Thoracic aorta (tissue), 2 donors: ENCODE data around the gene DLX4. TPM values are rescaled to one million over a fixed set of nuclear protein-coding genes. Genes with fewer than 3 reads are reported as not detected.

ENCODE experiments used
- ATAC-seq: fragments of 150-250 bp; one replicate; pipeline ENCODE4 v1.8.0; 2017; ENCODE audit warnings: low read depth; ENCODE audit not compliant: insufficient number of reproducible peaks, low FRiP score
- DNase-seq: peaks from one replicate; pipeline ENCODE4 v3.0.0-alpha.2; 2020; ENCODE audit warnings: low spot score
- H3K27ac ChIP-seq, 2 donors: fragments of 200-600 bp; sonication (generic); 1 replicate in 1 of 2; 2 replicates in 1 of 2; pipeline ENCODE4 v1.5.1; 2016; ENCODE audit warnings: mild to moderate bottlenecking in 2 of 2, moderate library complexity in 2 of 2
- H3K27me3 ChIP-seq: fragments of 200-600 bp; sonication (generic); replicated peaks from 2 replicates; pipeline ENCODE4 v1.6.0; 2016; ENCODE audit warnings: mild to moderate bottlenecking; ENCODE audit not compliant: insufficient read depth
- H3K36me3 ChIP-seq: fragments of 200-600 bp; sonication (generic); one replicate; pipeline ENCODE4 v1.5.1; 2016
- H3K4me1 ChIP-seq, 2 donors: fragments of 200-600 bp; sonication (generic); 1 replicate in 1 of 2; 2 replicates in 1 of 2; pipeline versions ENCODE4 v1.5.1 to v1.6.0; 2016; ENCODE audit warnings: low read depth in 2 of 2, mild to moderate bottlenecking in 1 of 2; ENCODE audit not compliant: control insufficient read depth in 1 of 2
- H3K4me3 ChIP-seq: fragments of 200-600 bp; sonication (generic); 2 replicates; pipeline ENCODE4 v1.5.1; 2016; ENCODE audit warnings: mild to moderate bottlenecking
- H3K9me3 ChIP-seq: fragments of 200-600 bp; sonication (generic); 2 replicates; pipeline ENCODE4 v1.5.1; 2016
- CTCF ChIP-seq: fragments of 200-600 bp; sonication (generic); IDR thresholded peaks from one replicate; pipeline ENCODE4 v1.5.1; 2019; ENCODE audit warnings: antibody characterized with exemption
- total RNA-seq, 2 donors: library from RNA; depleted of rRNA; stranded (reverse); fragments of >200 nt; gene quantifications; one replicate each; pipeline versions ENCODE4 v1.1.0 to v1.2.3, GENCODE V29; 2016

Gene DLX4
- total RNA-seq, 2 donors from 2014 or later, result not detected

GRCh38 chr17:49955157-49955556 is 13.8 kb upstream of the DLX4 start:
- H3K9me3 ChIP-seq, result no peaks in the 10 kb centered on the region

GRCh38 chr17:49956780-49957179 is 12.2 kb upstream of the DLX4 start:
- no peak for DNase-seq
- TF ChIP-seq CTCF, result no peak
- Histone ChIP-seq H3K9me3 (no peaks in the 10 kb centered on the region), H3K36me3 (no peaks in the 10 kb centered on the region), H3K4me1 (no peaks in the 10 kb centered on the region), H3K27ac (no peak overlapping the region), H3K4me3 (no peak overlapping the region), H3K27me3 (no peaks in the 10 kb centered on the region)
- no peak for ATAC-seq

More at GRCh38 chr17:49955157-49955556, 13.8 kb upstream of the DLX4 start:
- Histone ChIP-seq H3K27me3 (no peaks in the 10 kb centered on the region), H3K27ac (no peak overlapping the region), H3K36me3 (no peaks in the 10 kb centered on the region), H3K4me3 (no peak overlapping the region), H3K4me1 (no peaks in the 10 kb centered on the region)
- ATAC-seq, result no peak
- TF ChIP-seq CTCF, result no peak
- no peak for DNase-seq

- H3K4me1 ChIP-seq, result no peaks in the 10 kb centered on the region
- no peak overlapping the region for H3K4me3 ChIP-seq
- TF ChIP-seq CTCF, result no peak
- no peaks in the 10 kb centered on the region for H3K9me3 ChIP-seq
- H3K27ac ChIP-seq, result no peak overlapping the region
- no peaks in the 10 kb centered on the region for H3K36me3 ChIP-seq
- peaks cover 1% of the 10 kb centered on the region for H3K27me3 ChIP-seq
- DNase-seq, result no peak
- no peak for ATAC-seq
Measured at GRCh38 chr17:49957350-49957749, 11.6 kb upstream of the DLX4 start.

GRCh38 chr17:49958723-49959122 is 10.3 kb upstream of the DLX4 start:
- ATAC-seq, result no peak
- H3K27me3 ChIP-seq, result peaks cover 13% of the 10 kb centered on the region
- no peak for TF ChIP-seq CTCF
- H3K27ac ChIP-seq, result no peak overlapping the region
- no peak overlapping the region for H3K4me3 ChIP-seq
- DNase-seq, result no peak
- no peaks in the 10 kb centered on the region for H3K9me3 ChIP-seq
- H3K36me3 ChIP-seq, result no peaks in the 10 kb centered on the region
- H3K4me1 ChIP-seq, result peaks cover 0 to 5% of the 10 kb centered on the region in 2 donors

- no peak for DNase-seq
- Histone ChIP-seq H3K27ac (no peak overlapping the region), H3K27me3 (peaks cover 19% of the 10 kb centered on the region), H3K4me3 (no peak overlapping the region), H3K9me3 (no peaks in the 10 kb centered on the region), H3K4me1 (peaks cover 4 to 11% of the 10 kb centered on the region in 2 donors), H3K36me3 (no peaks in the 10 kb centered on the region)
- TF ChIP-seq CTCF, result no peak
- ATAC-seq, result no peak
Measured at GRCh38 chr17:49959183-49959935, 9.6 kb upstream of the DLX4 start.
